ENCODE results near the gene RAB14.

- TF ChIP-seq CTCF (conservative IDR thresholded peaks at IDR 0.05 in 1 of 2, IDR thresholded peaks at IDR 0.05 in 1 of 2; ENCODE audit: low read depth in 1 of 2, low read length in 2 of 2): no peak
- no peak for TF ChIP-seq EZH2 (IDR thresholded peaks at IDR 0.05; ENCODE audit: low read length, missing control alignments)
Measured at GRCh38 chr9:121143771-121144170, 57.9 kb downstream of the RAB14 start.
